HG03442 (cell line): ENCODE measurements around the gene TOPAZ1.
"Not testable (repeated sequence)": the region's sequence is repeated elsewhere in the genome, so short reads cannot be mapped to it uniquely, and the experiment has no call there.

Source experiments
- ATAC-seq: cut with Tn5 transposase; IDR thresholded peaks from one replicate; pipeline ENCODE4 v1.9.1; 2021; ENCODE audit warnings: mild to moderate bottlenecking, moderate library complexity; ENCODE audit not compliant: unreplicated experiment

The TOPAZ1 gene

GRCh38 chr3:44329946-44330345 is 88.3 kb downstream of the TOPAZ1 start:
- ATAC-seq: no peak

GRCh38 chr3:44330444-44330843 is 88.8 kb downstream of the TOPAZ1 start:
- no peak for ATAC-seq

GRCh38 chr3:44334326-44334725 is 92.6 kb downstream of the TOPAZ1 start:
- ATAC-seq: no peak

- ATAC-seq: no peak
Measured at GRCh38 chr3:44337248-44337785, 95.6 kb downstream of the TOPAZ1 start.

- ATAC-seq: peak; percentile 93
Measured at GRCh38 chr3:44338010-44338827, 96.5 kb downstream of the TOPAZ1 start, which contains the start of gene TCAIM. Gene TCAIM (plus strand): TSS chr3:44338766. CDS start chr3:44354783, 16,017 bp downstream.

GRCh38 chr3:44338828-44339127 is 97.1 kb downstream of the TOPAZ1 start:
- no peak for ATAC-seq

GRCh38 chr3:44339181-44340057 is 97.7 kb downstream of the TOPAZ1 start:
- ATAC-seq: no peak

- no peak for ATAC-seq
Measured at GRCh38 chr3:44340058-44340395, 98.3 kb downstream of the TOPAZ1 start.

- no peak for ATAC-seq
Measured at GRCh38 chr3:44342176-44342790, 100.6 kb downstream of the TOPAZ1 start.

- ATAC-seq: no peak
Measured at GRCh38 chr3:44343421-44343820, 101.7 kb downstream of the TOPAZ1 start.

GRCh38 chr3:44346590-44346989 is 104.9 kb downstream of the TOPAZ1 start:
- ATAC-seq: not testable (repeated sequence)

GRCh38 chr3:44348993-44349392 is 107.3 kb downstream of the TOPAZ1 start:
- no peak for ATAC-seq

GRCh38 chr3:44353355-44353924 is 111.8 kb downstream of the TOPAZ1 start:
- ATAC-seq: no peak

- ATAC-seq: no peak
Measured at GRCh38 chr3:44355362-44356033, 113.8 kb downstream of the TOPAZ1 start.

GRCh38 chr3:44359146-44359751 is 117.6 kb downstream of the TOPAZ1 start:
- no peak for ATAC-seq

GRCh38 chr3:44363591-44363990 is 121.9 kb downstream of the TOPAZ1 start:
- ATAC-seq: no peak

- no peak for ATAC-seq
Measured at GRCh38 chr3:44365952-44366351, 124.3 kb downstream of the TOPAZ1 start.

- ATAC-seq: no peak
Measured at GRCh38 chr3:44375450-44375849, 133.8 kb downstream of the TOPAZ1 start.
